Measurements from ENCODE around the gene TRPT1.

GRCh38 chr11:64219755-64220154 lies 6.2 kb downstream of the TRPT1 start:
- no peak for TF ChIP-seq CTCF (IDR thresholded peaks at IDR 0.05 in 4 of 5, conservative IDR thresholded peaks at IDR 0.05 in 1 of 5)
- TF ChIP-seq POLR2A (IDR thresholded peaks at IDR 0.05): no peak

Measured in gastrocnemius medialis (tissue), 4 donors.